Kidney epithelial cell (primary cell): ENCODE data around the gene ADM5. TPM values are rescaled to one million over a fixed set of nuclear protein-coding genes. Genes with fewer than 3 reads are reported as not detected.

ENCODE experiments used
- DNase-seq: peaks from one replicate; pipeline ENCODE4 v3.0.0-alpha.2; 2010; ENCODE audit warnings: low read depth
- H3K27me3 ChIP-seq: 2 replicates; pipeline ENCODE4 v1.6.0; 2011; ENCODE audit warnings: low read length; ENCODE audit not compliant: control insufficient read depth, insufficient read depth
- H3K36me3 ChIP-seq: 2 replicates; pipeline ENCODE4 v1.5.1; 2011; ENCODE audit warnings: low read length; ENCODE audit not compliant: control insufficient read depth, insufficient read depth
- H3K4me3 ChIP-seq: 2 replicates; pipeline ENCODE4 v1.5.1; 2011; ENCODE audit warnings: low read depth, mild to moderate bottlenecking, control low read depth, low read length
- CTCF ChIP-seq: IDR thresholded peaks from 2 replicates; pipeline ENCODE4 v1.5.1; 2011; ENCODE audit warnings: mild to moderate bottlenecking, moderate library complexity, low read length, control low read depth, inconsistent platforms; ENCODE audit not compliant: insufficient read depth, poor library complexity, severe bottlenecking
- total RNA-seq: library from RNA; depleted of rRNA; stranded (reverse); fragments of >200 nt; gene quantifications from 2 replicates; pipeline ENCODE4 v1.2.3, GENCODE V29; 2015

Gene ADM5
- total RNA-seq, 1 donor from 2014 or later = 1.0 TPM

- H3K27me3 ChIP-seq = no peaks in the 10 kb centered on the region
- no peak for DNase-seq
- TF ChIP-seq CTCF = no peak
- H3K4me3 ChIP-seq = no peak overlapping the region
- no peaks in the 10 kb centered on the region for H3K36me3 ChIP-seq
Measured at GRCh38 chr19:49667473-49667872, 21.9 kb upstream of the ADM5 start.

GRCh38 chr19:49669516-49669915, 19.9 kb upstream of the ADM5 start:
- Histone ChIP-seq H3K27me3 (no peaks in the 10 kb centered on the region), H3K36me3 (no peaks in the 10 kb centered on the region), H3K4me3 (no peak overlapping the region)
- DNase-seq = no peak
- TF ChIP-seq CTCF = no peak

GRCh38 chr19:49672131-49672919, 17.1 kb upstream of the ADM5 start:
- no peak overlapping the region for H3K4me3 ChIP-seq
- DNase-seq = no peak

GRCh38 chr19:49676136-49676783, 13.1 kb upstream of the ADM5 start:
- Histone ChIP-seq H3K4me3 (peak overlapping the region; percentile 40), H3K36me3 (no peaks in the 10 kb centered on the region), H3K27me3 (no peaks in the 10 kb centered on the region)
- TF ChIP-seq CTCF = no peak
- DNase-seq = peak; percentile 81

More at GRCh38 chr19:49672131-49672919, 17.1 kb upstream of the ADM5 start:
- Histone ChIP-seq H3K36me3 (no peaks in the 10 kb centered on the region), H3K27me3 (no peaks in the 10 kb centered on the region)
- TF ChIP-seq CTCF = peak; percentile 97

GRCh38 chr19:49676784-49677230, 12.6 kb upstream of the ADM5 start:
- Histone ChIP-seq H3K36me3 (no peaks in the 10 kb centered on the region), H3K27me3 (no peaks in the 10 kb centered on the region), H3K4me3 (peak overlapping the region; percentile 81)
- peak; percentile 98 for DNase-seq
- no peak for TF ChIP-seq CTCF
